AG10803 (cell line): ENCODE measurements around the gene C5orf63.
"Not testable (repeated sequence)": the region's sequence is repeated elsewhere in the genome, so short reads cannot be mapped to it uniquely, and the experiment has no call there.

Source experiments
- DNase-seq: peaks from one replicate; pipeline ENCODE4 v3.0.0; 2010; ENCODE audit warnings: low read depth
- H3K4me3 ChIP-seq: 2 replicates; pipeline ENCODE4 v1.5.1; 2011; ENCODE audit warnings: mild to moderate bottlenecking, low read length, control low read depth
- CTCF ChIP-seq: conservative IDR thresholded peaks from 2 replicates; pipeline ENCODE4 v1.5.1; 2011; ENCODE audit warnings: mild to moderate bottlenecking, low read length, control low read depth, inconsistent platforms

C5orf63 gene

GRCh38 chr5:127025467-127025866, 47.8 kb downstream of the C5orf63 start:
- no peak for DNase-seq
- no peak for TF ChIP-seq CTCF
- no peak overlapping the region for H3K4me3 ChIP-seq

DNA sequence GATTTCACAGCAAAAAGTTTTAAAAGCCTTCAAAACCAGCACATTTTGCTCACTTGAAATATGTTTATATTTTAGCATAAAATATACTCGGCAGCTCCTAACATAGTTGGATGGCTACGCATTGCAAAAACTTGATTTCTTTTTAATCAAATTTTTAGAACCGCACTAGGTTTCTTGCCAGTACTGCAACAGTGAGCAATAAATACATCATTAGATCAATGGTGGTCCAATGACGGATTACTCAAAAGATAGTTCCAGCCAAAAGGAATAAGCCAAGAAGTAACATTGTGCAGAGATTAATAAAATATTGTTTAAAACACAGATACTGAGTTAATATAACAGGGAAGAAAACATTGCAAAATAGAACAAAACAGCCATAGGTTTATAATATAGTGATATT, 48.5 kb downstream of the C5orf63 start:
- no peak for DNase-seq

GRCh38 chr5:127023552-127024191, 49.6 kb downstream of the C5orf63 start:
- not testable (repeated sequence) for H3K4me3 ChIP-seq, DNase-seq

More for the DNA sequence above, 48.5 kb downstream of the C5orf63 start:
- no peak for TF ChIP-seq CTCF
- H3K4me3 ChIP-seq, result no peak overlapping the region

- no peak overlapping the region for H3K4me3 ChIP-seq
- no peak for TF ChIP-seq CTCF
- no peak for DNase-seq
Measured at GRCh38 chr5:127022846-127023245, 50.5 kb downstream of the C5orf63 start.

- no peak for DNase-seq
- TF ChIP-seq CTCF, result no peak
- no peak overlapping the region for H3K4me3 ChIP-seq
Measured at GRCh38 chr5:127019928-127020327, 53.4 kb downstream of the C5orf63 start.

DNA sequence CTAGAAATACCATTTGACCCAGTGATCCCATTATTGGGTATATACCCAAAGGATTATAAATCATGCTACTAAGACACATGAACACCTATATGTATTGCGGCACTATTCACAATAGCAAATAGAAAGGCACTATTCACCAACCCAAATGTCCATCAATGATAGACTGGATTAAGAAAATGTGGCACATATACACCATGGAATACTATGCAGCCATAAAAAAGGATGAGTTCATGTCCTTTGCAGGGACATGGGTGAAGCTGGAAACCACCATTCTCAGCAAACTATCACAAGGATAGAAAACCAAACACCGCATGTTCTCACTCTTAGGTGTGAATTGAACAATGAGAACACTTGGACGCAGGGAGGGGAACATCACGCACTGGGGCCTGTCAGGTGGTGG, 56.6 kb downstream of the C5orf63 start:
- not testable (repeated sequence) for H3K4me3 ChIP-seq, DNase-seq

DNA sequence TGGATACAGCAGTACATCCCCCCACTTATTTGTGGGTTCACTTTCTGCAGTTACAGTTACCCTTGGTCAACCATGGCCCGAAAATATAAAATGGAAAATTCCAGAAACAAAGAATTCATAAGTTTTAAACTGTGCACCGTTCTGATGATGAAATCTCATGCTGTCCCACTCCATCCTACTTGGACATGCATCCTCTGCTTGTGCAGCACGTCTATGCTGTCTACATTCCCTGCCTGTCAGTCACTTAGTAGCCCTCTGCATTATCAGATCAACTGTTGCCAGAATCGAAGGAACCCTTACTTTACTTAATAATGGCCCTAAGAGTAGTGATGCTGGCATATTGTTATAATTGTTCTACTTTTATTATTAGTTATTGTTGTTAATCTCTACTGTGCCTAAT, 57.6 kb downstream of the C5orf63 start:
- no peak for TF ChIP-seq CTCF
- no peak overlapping the region for H3K4me3 ChIP-seq
- DNase-seq, result no peak

DNA sequence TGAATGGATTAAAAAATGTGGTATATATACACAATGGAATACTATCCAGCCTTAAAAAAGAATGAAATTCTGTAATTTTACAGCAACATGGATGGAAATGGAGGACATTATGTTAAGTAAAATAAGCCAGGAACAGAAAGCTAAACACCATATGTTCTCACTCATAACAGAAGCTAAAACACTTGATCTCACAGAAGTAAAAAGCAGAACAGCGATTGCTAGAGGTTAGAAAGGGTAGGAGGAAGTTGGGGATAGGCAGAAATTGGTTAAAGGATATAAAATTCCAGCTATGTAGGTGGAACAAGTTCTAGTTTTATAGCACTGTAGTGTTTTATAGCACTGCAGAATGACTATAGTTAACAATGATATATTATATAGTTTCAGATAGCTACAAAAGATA, 58.7 kb downstream of the C5orf63 start:
- H3K4me3 ChIP-seq, result no peak overlapping the region
- no peak for TF ChIP-seq CTCF
- DNase-seq, result no peak
